Right atrium auricular region (tissue), 2 donors: ENCODE data around the gene OGFR. TPM values are rescaled to one million over a fixed set of nuclear protein-coding genes. Genes with fewer than 3 reads are reported as not detected.

ENCODE experiments used
- DNase-seq: peaks from one replicate; pipeline ENCODE4 v3.0.0-alpha.2; 2019; ENCODE audit warnings: low spot score
- H3K27ac ChIP-seq, 2 donors: fragments of 200-600 bp; sonication (generic); 1 replicate in 1 of 2; 2 replicates in 1 of 2; pipeline ENCODE4 v1.5.1; 2016 to 2019
- H3K27me3 ChIP-seq, 2 donors: fragments of 200-600 bp; sonication (generic); one replicate each; pipeline versions ENCODE4 v1.5.1 to v1.6.0; 2017 to 2019
- H3K36me3 ChIP-seq: fragments of 200-600 bp; sonication (generic); one replicate; pipeline ENCODE4 v1.5.1; 2016
- H3K4me1 ChIP-seq, 2 donors: fragments of 200-600 bp; sonication (generic); one replicate each; pipeline versions ENCODE4 v1.5.1 to v1.6.0; 2017 to 2019
- H3K4me3 ChIP-seq, 2 donors: fragments of 200-600 bp; sonication (generic); 1 replicate in 1 of 2; 2 replicates in 1 of 2; pipeline ENCODE4 v1.5.1; 2017 to 2019; ENCODE audit warnings: mild to moderate bottlenecking in 1 of 2, moderate library complexity in 1 of 2
- H3K9me3 ChIP-seq, 2 donors: fragments of 200-600 bp; sonication (generic); one replicate each; pipeline ENCODE4 v1.5.1; 2019
- total RNA-seq, 2 donors: library from RNA; depleted of rRNA; stranded (reverse); fragments of >200 nt; gene quantifications; one replicate each; pipeline ENCODE4 v1.1.0, GENCODE V29; 2016
- TF ChIP-seq, protein P1 (sequence below), 2 donors: fragments of 200-600 bp; sonication (generic); IDR thresholded peaks; one replicate each; pipeline ENCODE4 v1.5.1; 2019; ENCODE audit warnings: antibody characterized with exemption in 2 of 2

The OGFR gene
- total RNA-seq, 2 donors from 2014 or later, result 17.3 to 31.2 TPM

DNA sequence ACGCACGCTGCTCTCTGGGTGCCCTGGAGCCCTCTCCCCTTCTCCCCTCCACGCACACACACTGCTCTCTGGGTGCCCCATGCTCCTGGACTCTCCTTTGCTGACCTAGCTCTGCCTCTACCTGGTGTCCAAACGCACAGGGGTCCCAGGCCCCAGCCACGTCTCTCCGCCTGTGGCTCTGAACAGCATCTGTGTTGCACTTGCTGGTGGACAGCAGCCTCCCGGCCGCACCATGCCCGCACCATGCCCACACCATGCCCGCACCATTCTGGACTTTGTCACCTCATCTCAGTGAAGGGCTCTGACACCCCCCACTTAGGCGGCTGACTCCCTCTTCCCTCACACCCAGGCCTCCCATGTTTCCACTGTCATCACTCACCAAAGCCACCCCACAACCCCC, 35.2 kb downstream of the OGFR start:
- no peak overlapping the region for H3K4me3 ChIP-seq
- H3K9me3 ChIP-seq, result no peaks in the 10 kb centered on the region
- TF ChIP-seq, protein P1, sequence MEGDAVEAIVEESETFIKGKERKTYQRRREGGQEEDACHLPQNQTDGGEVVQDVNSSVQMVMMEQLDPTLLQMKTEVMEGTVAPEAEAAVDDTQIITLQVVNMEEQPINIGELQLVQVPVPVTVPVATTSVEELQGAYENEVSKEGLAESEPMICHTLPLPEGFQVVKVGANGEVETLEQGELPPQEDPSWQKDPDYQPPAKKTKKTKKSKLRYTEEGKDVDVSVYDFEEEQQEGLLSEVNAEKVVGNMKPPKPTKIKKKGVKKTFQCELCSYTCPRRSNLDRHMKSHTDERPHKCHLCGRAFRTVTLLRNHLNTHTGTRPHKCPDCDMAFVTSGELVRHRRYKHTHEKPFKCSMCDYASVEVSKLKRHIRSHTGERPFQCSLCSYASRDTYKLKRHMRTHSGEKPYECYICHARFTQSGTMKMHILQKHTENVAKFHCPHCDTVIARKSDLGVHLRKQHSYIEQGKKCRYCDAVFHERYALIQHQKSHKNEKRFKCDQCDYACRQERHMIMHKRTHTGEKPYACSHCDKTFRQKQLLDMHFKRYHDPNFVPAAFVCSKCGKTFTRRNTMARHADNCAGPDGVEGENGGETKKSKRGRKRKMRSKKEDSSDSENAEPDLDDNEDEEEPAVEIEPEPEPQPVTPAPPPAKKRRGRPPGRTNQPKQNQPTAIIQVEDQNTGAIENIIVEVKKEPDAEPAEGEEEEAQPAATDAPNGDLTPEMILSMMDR (IDR thresholded peaks at IDR 0.05), result no peak
- DNase-seq, result no peak
- H3K27ac ChIP-seq, result no peak overlapping the region
- no peaks in the 10 kb centered on the region for H3K36me3 ChIP-seq
- no peaks in the 10 kb centered on the region for H3K4me1 ChIP-seq
- H3K27me3 ChIP-seq, result no peaks in the 10 kb centered on the region

DNA sequence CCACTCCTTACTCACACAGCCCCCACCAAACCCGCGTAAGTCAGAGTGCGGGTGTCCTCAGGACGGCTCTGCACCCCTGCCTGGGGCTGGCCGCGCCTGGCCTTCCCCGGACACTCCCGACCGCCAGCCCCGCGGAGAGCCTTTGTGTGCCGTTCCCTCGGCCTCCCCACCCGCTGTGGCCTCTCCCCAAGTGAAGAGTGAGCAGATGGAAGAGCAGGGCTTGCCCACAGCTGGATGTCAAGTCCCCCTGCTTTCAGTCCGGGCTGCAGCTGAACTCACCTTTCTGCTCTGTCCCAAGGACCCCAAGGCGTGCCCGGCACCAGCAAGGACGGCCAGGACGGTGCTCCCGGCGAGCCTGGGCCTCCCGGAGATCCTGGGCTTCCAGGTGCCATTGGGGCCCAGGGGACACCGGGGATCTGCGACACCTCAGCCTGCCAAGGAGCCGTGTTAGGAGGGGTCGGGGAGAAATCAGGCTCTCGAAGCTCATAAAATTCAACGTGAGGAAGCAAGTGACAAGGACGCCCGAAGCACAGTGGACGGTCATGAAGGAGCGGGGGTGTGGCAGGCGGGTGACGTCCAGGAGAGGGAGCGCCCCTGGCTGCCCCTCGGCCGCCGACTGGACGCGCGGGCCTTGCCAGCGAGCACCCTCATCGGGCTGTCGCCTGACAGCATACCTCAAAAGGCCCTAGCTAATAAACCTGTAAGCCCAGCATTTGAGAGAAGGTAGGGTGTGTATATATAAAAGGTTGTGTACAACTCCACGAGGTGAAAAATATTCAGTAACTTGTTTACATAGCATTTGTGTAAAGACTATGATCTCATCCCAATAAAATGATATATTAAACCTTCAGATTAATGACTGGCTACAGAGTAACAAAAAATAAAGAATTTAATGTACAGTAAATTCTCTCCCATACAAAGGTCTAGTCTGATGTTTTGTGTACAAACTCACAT, 35.9 kb downstream of the OGFR start:
- H3K4me1 ChIP-seq, result no peaks in the 10 kb centered on the region
- DNase-seq, result no peak
- H3K27me3 ChIP-seq, result no peaks in the 10 kb centered on the region
- TF ChIP-seq, protein P1 (IDR thresholded peaks at IDR 0.05), result no peak
- no peak overlapping the region for H3K4me3 ChIP-seq
- H3K27ac ChIP-seq, result no peak overlapping the region
- no peaks in the 10 kb centered on the region for H3K9me3 ChIP-seq
- no peaks in the 10 kb centered on the region for H3K36me3 ChIP-seq

DNA sequence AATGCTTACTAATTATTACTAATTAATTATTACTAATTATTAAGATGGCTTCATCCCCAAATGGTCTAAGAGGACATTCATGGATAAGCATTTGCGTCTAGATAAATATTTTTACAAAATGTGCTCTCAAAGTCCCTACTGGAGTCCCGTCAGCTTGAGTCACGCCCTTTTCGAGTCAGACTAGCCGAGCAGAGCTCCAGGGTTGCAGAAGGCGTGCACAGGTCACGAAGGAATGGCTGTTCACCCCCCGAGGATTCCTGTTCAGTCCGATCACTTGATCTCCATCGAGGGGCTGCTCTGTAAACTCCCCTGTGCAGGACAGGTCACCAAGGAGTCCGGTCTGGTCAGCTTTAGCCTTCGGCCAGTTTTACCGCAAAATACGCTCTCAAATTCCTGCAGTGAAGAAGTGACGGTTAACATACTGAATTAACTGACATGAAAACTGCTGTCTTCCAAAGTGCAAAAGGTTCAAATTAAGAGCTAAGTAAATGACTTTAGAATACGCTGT, 37.1 kb downstream of the OGFR start:
- TF ChIP-seq, protein P1 (IDR thresholded peaks at IDR 0.05), result no peak
- Histone ChIP-seq H3K4me1 (no peaks in the 10 kb centered on the region), H3K4me3 (no peak overlapping the region), H3K27ac (no peak overlapping the region), H3K9me3 (no peaks in the 10 kb centered on the region), H3K27me3 (no peaks in the 10 kb centered on the region), H3K36me3 (no peaks in the 10 kb centered on the region)
- DNase-seq, result no peak

- H3K27ac ChIP-seq, result no peak overlapping the region
- DNase-seq, result no peak
- no peak overlapping the region for H3K4me3 ChIP-seq
- H3K9me3 ChIP-seq, result no peaks in the 10 kb centered on the region
- H3K27me3 ChIP-seq, result no peaks in the 10 kb centered on the region
- TF ChIP-seq, protein P1 (IDR thresholded peaks at IDR 0.05), result no peak
- H3K36me3 ChIP-seq, result no peaks in the 10 kb centered on the region
- H3K4me1 ChIP-seq, result no peaks in the 10 kb centered on the region
Measured at GRCh38 chr20:62843656-62844055, 39.0 kb downstream of the OGFR start.

GRCh38 chr20:62844182-62844581, 39.5 kb downstream of the OGFR start:
- Histone ChIP-seq H3K9me3 (no peaks in the 10 kb centered on the region), H3K27ac (no peak overlapping the region), H3K4me1 (no peaks in the 10 kb centered on the region), H3K36me3 (no peaks in the 10 kb centered on the region), H3K27me3 (no peaks in the 10 kb centered on the region), H3K4me3 (no peak overlapping the region)
- TF ChIP-seq, protein P1 (IDR thresholded peaks at IDR 0.05), result no peak
- no peak for DNase-seq
